ENCODE data around the gene SH3BP1.

- TF ChIP-seq, protein P1, sequence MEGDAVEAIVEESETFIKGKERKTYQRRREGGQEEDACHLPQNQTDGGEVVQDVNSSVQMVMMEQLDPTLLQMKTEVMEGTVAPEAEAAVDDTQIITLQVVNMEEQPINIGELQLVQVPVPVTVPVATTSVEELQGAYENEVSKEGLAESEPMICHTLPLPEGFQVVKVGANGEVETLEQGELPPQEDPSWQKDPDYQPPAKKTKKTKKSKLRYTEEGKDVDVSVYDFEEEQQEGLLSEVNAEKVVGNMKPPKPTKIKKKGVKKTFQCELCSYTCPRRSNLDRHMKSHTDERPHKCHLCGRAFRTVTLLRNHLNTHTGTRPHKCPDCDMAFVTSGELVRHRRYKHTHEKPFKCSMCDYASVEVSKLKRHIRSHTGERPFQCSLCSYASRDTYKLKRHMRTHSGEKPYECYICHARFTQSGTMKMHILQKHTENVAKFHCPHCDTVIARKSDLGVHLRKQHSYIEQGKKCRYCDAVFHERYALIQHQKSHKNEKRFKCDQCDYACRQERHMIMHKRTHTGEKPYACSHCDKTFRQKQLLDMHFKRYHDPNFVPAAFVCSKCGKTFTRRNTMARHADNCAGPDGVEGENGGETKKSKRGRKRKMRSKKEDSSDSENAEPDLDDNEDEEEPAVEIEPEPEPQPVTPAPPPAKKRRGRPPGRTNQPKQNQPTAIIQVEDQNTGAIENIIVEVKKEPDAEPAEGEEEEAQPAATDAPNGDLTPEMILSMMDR (IDR thresholded peaks at IDR 0.05): no peak
- TF ChIP-seq ZFX (IDR thresholded peaks at IDR 0.05; ENCODE audit: borderline replicate concordance): no peak
Measured at GRCh38 chr22:37672920-37673455, 33.5 kb downstream of the SH3BP1 start.

All from 22Rv1 (cell line).